ENCODE data around the gene ZNRD2.

Gene ZNRD2

GRCh38 chr11:65538232-65538914 lies 31.9 kb upstream of the ZNRD2 start:
- no peak for DNase-seq (ENCODE audit: low read depth in 2 of 2)

- no peak for DNase-seq (ENCODE audit: low read depth in 2 of 2)
Measured at GRCh38 chr11:65538915-65539743, 31.1 kb upstream of the ZNRD2 start.

- no peak for DNase-seq (ENCODE audit: low read depth in 2 of 2)
Measured at GRCh38 chr11:65539744-65540289, 30.5 kb upstream of the ZNRD2 start.

GRCh38 chr11:65540290-65541092 lies 29.8 kb upstream of the ZNRD2 start:
- DNase-seq (ENCODE audit: low read depth in 2 of 2) = peak; percentile 66 to 76

- no peak for DNase-seq (ENCODE audit: low read depth in 2 of 2)
Measured at GRCh38 chr11:65541093-65541982, 28.9 kb upstream of the ZNRD2 start.

GRCh38 chr11:65542738-65543390 lies 27.4 kb upstream of the ZNRD2 start:
- DNase-seq (ENCODE audit: low read depth in 2 of 2) = no peak

- DNase-seq (ENCODE audit: low read depth in 2 of 2) = no peak
Measured at GRCh38 chr11:65545853-65546216, 24.4 kb upstream of the ZNRD2 start.

GRCh38 chr11:65546217-65546958 lies 23.9 kb upstream of the ZNRD2 start:
- DNase-seq (ENCODE audit: low read depth in 2 of 2) = peak; percentile 99

- DNase-seq (ENCODE audit: low read depth in 2 of 2) = no peak
Measured at GRCh38 chr11:65547446-65548125, 22.7 kb upstream of the ZNRD2 start.

GRCh38 chr11:65548395-65548794 lies 21.9 kb upstream of the ZNRD2 start:
- DNase-seq (ENCODE audit: low read depth in 2 of 2) = no peak

- DNase-seq (ENCODE audit: low read depth in 2 of 2) = no peak
Measured at GRCh38 chr11:65549096-65549495, 21.2 kb upstream of the ZNRD2 start.

- DNase-seq (ENCODE audit: low read depth in 2 of 2) = no peak
Measured at GRCh38 chr11:65551572-65552387, 18.5 kb upstream of the ZNRD2 start.

- no peak for DNase-seq (ENCODE audit: low read depth in 2 of 2)
Measured at GRCh38 chr11:65552388-65552951, 17.8 kb upstream of the ZNRD2 start.

GRCh38 chr11:65553301-65554001 lies 16.8 kb upstream of the ZNRD2 start:
- peak in 1 of 2 donors; percentile 48 for DNase-seq (ENCODE audit: low read depth in 2 of 2)

- DNase-seq (ENCODE audit: low read depth in 2 of 2) = no peak
Measured at GRCh38 chr11:65554057-65554818, 16.0 kb upstream of the ZNRD2 start.

- DNase-seq (ENCODE audit: low read depth in 2 of 2) = no peak
Measured at GRCh38 chr11:65554842-65555430, 15.3 kb upstream of the ZNRD2 start.
